A549 (cell line): Measurements from ENCODE around the gene SCRN1. TPM values are rescaled to one million over a fixed set of nuclear protein-coding genes. Genes with fewer than 3 reads are reported as not detected.

Experiments
- ATAC-seq, 2 experiments: fragments of 200-7000 bp in 1 of 2; fragments of >200 bp in 1 of 2; cut with Nextera tagmentation in 1 of 2; cut with Tn5 transposase in 1 of 2; 3 replicates each; pipeline versions ENCODE4 v1.8.0 to v1.9.1; 2018 to 2020; ENCODE audit warnings: mild to moderate bottlenecking in 1 of 2, moderate library complexity in 1 of 2
- CTCF ChIA-PET: fragments of 300-600 bp; sonication (Branson Sonifier 250); formaldehyde crosslinking; extraction: SDS; loops from one replicate; lab custom pipeline; 2021; ENCODE audit warnings: antibody characterized with exemption, inconsistent platforms; lab: Yijun Ruan, JAX
- POLR2A ChIA-PET: fragments of 350-600 bp; formaldehyde crosslinking; extraction: SDS; loops from one replicate; lab custom pipeline; 2021; ENCODE audit warnings: antibody characterized with exemption, inconsistent platforms; lab: Yijun Ruan, JAX
- DNase-seq, 2 experiments: peaks; one replicate each; pipeline versions ENCODE4 v3.0.0 to v3.0.0-alpha.2; 2011 to 2016; ENCODE audit warnings: low read depth in 1 of 2, low spot score in 1 of 2
- FAIRE-seq: peaks from 2 replicates; lab custom pipeline; 2011; peaks lifted over from hg19 to GRCh38; lab: Jason Lieb, UNC
- H3K27ac ChIP-seq, 2 experiments: fragments of >200 bp; sonication (Bioruptor Twin); formaldehyde crosslinking; 3 replicates each; pipeline ENCODE4 v1.5.1; 2016 to 2017
- H3K4me1 ChIP-seq: fragments of >200 bp; sonication (Bioruptor Twin); formaldehyde crosslinking; 3 replicates; pipeline ENCODE4 v1.6.1; 2016
- H3K4me2 ChIP-seq: fragments of >200 bp; sonication (Bioruptor Twin); formaldehyde crosslinking; 3 replicates; pipeline ENCODE4 v1.6.1; 2016
- H3K4me3 ChIP-seq: fragments of >200 bp; sonication (Bioruptor Twin); formaldehyde crosslinking; 3 replicates; pipeline ENCODE4 v1.5.1; 2016
- H3K9me3 ChIP-seq: fragments of >200 bp; sonication (Bioruptor Twin); formaldehyde crosslinking; 3 replicates; pipeline ENCODE4 v1.6.1; 2016
- BHLHE40 ChIP-seq: IDR thresholded peaks from 2 replicates; pipeline ENCODE4 v1.6.1; 2012; ENCODE audit warnings: low read depth, low read length, inconsistent platforms
- CBX2 ChIP-seq: fragments of 200-600 bp; sonication (generic); IDR thresholded peaks from 2 replicates; pipeline ENCODE4 v1.6.1; 2016; ENCODE audit warnings: low read depth, mild to moderate bottlenecking, borderline replicate concordance
- CBX8 ChIP-seq: fragments of 200-600 bp; sonication (generic); IDR thresholded peaks from 2 replicates; pipeline ENCODE4 v1.6.1; 2016
- CEBPB ChIP-seq, 2 experiments: fragments of >200 bp in 1 of 2; sonication (Bioruptor Twin) in 1 of 2; formaldehyde crosslinking in 1 of 2; IDR thresholded peaks; 2 replicates each; pipeline ENCODE4 v1.6.1; 2012 to 2016
- CHD2 ChIP-seq: fragments of 150-350 bp; IDR thresholded peaks from 2 replicates; pipeline ENCODE4 v1.6.1; 2014; ENCODE audit warnings: low read length; ENCODE audit not compliant: partially characterized antibody
- EHMT2 ChIP-seq: fragments of 200-600 bp; sonication (generic); IDR thresholded peaks from 2 replicates; pipeline ENCODE4 v1.6.1; 2016; ENCODE audit warnings: antibody characterized with exemption, low read depth, mild to moderate bottlenecking, moderate library complexity
- ESRRA ChIP-seq: fragments of 150-350 bp; IDR thresholded peaks from 2 replicates; pipeline ENCODE4 v1.6.1; 2014; ENCODE audit warnings: mild to moderate bottlenecking, low read length, borderline replicate concordance
- FOSL2 ChIP-seq, 2 experiments: fragments of 450-650 bp in 1 of 2; fragments of >200 bp in 1 of 2; sonication (Bioruptor Twin) in 1 of 2; formaldehyde crosslinking; IDR thresholded peaks; 2 replicates each; pipeline versions ENCODE4 v1.5.0 to v1.6.1; 2016 to 2020; ENCODE audit warnings: mild to moderate bottlenecking in 1 of 2, moderate library complexity in 1 of 2
- FOXS1 ChIP-seq: fragments of 250-450 bp; sonication (Bioruptor Pico); IDR thresholded peaks from 2 replicates; pipeline ENCODE4 v1.5.0; 2020; ENCODE audit warnings: mild to moderate bottlenecking, moderate library complexity
- HDAC2 ChIP-seq: fragments of 200-600 bp; sonication (generic); IDR thresholded peaks from 2 replicates; pipeline ENCODE4 v1.6.1; 2016
- HEYL ChIP-seq: fragments of 250-450 bp; sonication (Bioruptor Pico); IDR thresholded peaks from 2 replicates; pipeline ENCODE4 v1.8.0; 2021; ENCODE audit warnings: mild to moderate bottlenecking, moderate library complexity
- JUNB ChIP-seq: fragments of >200 bp; sonication (Bioruptor Twin); formaldehyde crosslinking; IDR thresholded peaks from 2 replicates; pipeline ENCODE4 v1.6.1; 2016
- KDM5A ChIP-seq: fragments of 200-600 bp; sonication (generic); IDR thresholded peaks from 2 replicates; pipeline ENCODE4 v1.6.1; 2016; ENCODE audit warnings: antibody characterized with exemption, mild to moderate bottlenecking
- MAFK ChIP-seq: fragments of 450-650 bp; IDR thresholded peaks from 2 replicates; pipeline ENCODE4 v1.6.1; 2014; ENCODE audit not compliant: partially characterized antibody
- NFE2L2 ChIP-seq: fragments of 150-350 bp; conservative IDR thresholded peaks from 2 replicates; pipeline ENCODE4 v1.6.1; 2014; ENCODE audit warnings: low read length
- PHF8 ChIP-seq: fragments of 200-600 bp; sonication (generic); IDR thresholded peaks from 2 replicates; pipeline ENCODE4 v1.6.1; 2016; ENCODE audit warnings: low read depth, mild to moderate bottlenecking, antibody characterized with exemption, moderate library complexity, borderline replicate concordance
- RAD21 ChIP-seq, 2 experiments: fragments of >200 bp in 1 of 2; sonication (Bioruptor Twin) in 1 of 2; formaldehyde crosslinking in 1 of 2; IDR thresholded peaks in 1 of 2; conservative IDR thresholded peaks in 1 of 2; 2 replicates in 1 of 2; 3 replicates in 1 of 2; pipeline ENCODE4 v1.6.1; 2012 to 2018; ENCODE audit warnings: inconsistent platforms in 1 of 2
- RARB ChIP-seq: fragments of 250-450 bp; sonication (Bioruptor Pico); IDR thresholded peaks from 2 replicates; pipeline ENCODE4 v1.8.0; 2021; ENCODE audit warnings: mild to moderate bottlenecking, moderate library complexity
- RFX5 ChIP-seq: fragments of 450-650 bp; IDR thresholded peaks from 2 replicates; pipeline ENCODE4 v1.7.1; 2014; ENCODE audit warnings: antibody characterized with exemption, mild to moderate bottlenecking, moderate library complexity
- RNF2 ChIP-seq: fragments of 200-600 bp; sonication (generic); IDR thresholded peaks from 2 replicates; pipeline ENCODE4 v1.6.1; 2016; ENCODE audit warnings: low read depth, mild to moderate bottlenecking, antibody characterized with exemption, moderate library complexity, borderline replicate concordance
- ZFP36 ChIP-seq: fragments of 450-650 bp; IDR thresholded peaks from 2 replicates; pipeline ENCODE4 v1.6.1; 2014; ENCODE audit warnings: borderline replicate concordance; ENCODE audit not compliant: partially characterized antibody
- ZNF302 ChIP-seq: fragments of 250-450 bp; sonication (Bioruptor Pico); IDR thresholded peaks from 2 replicates; pipeline ENCODE4 v1.9.0; 2021; ENCODE audit warnings: inconsistent platforms, mild to moderate bottlenecking, moderate library complexity
- ZSCAN20 ChIP-seq: fragments of 250-450 bp; sonication (Bioruptor Pico); IDR thresholded peaks from 2 replicates; pipeline ENCODE4 v1.8.0; 2022; ENCODE audit warnings: mild to moderate bottlenecking, moderate library complexity
- WGBS: methylation state at CpG from one replicate; pipeline ENCODE4 v1.1.6; 2017; ENCODE audit errors: missing lambda C conversion rate; 5-methylcytosine and 5-hydroxymethylcytosine counted together
- polyA plus RNA-seq, 4 experiments: library from polyadenylated mRNA; depleted of rRNA in 3 of 4; stranded (reverse); fragments of >200 nt; fragmentation: RNase III in 1 of 4; extraction: RNeasy Plus Mini Kit Qiagen cat#74134 plus additional on column Dnase treatment in 1 of 4; gene quantifications; 2 replicates in 3 of 4; 3 replicates in 1 of 4; pipeline ENCODE4 v1.2.3, GENCODE V29; 2011 to 2017
- TF ChIP-seq, protein P1 (sequence below): fragments of >200 bp; sonication (Bioruptor Twin); formaldehyde crosslinking; IDR thresholded peaks from 2 replicates; pipeline ENCODE4 v1.6.1; 2016
- TF ChIP-seq, protein P2 (sequence below): IDR thresholded peaks from 2 replicates; pipeline ENCODE4 v1.6.1; 2012
- TF ChIP-seq, protein P3 (sequence below): fragments of 200-600 bp; sonication (generic); IDR thresholded peaks from 2 replicates; pipeline ENCODE4 v1.6.1; 2016; ENCODE audit warnings: antibody characterized with exemption, mild to moderate bottlenecking, moderate library complexity

The SCRN1 gene
- polyA plus RNA-seq, 2 of the 4 experiments (the other 2 are of a cell fraction) = 49.7 to 88.9 TPM

DNA sequence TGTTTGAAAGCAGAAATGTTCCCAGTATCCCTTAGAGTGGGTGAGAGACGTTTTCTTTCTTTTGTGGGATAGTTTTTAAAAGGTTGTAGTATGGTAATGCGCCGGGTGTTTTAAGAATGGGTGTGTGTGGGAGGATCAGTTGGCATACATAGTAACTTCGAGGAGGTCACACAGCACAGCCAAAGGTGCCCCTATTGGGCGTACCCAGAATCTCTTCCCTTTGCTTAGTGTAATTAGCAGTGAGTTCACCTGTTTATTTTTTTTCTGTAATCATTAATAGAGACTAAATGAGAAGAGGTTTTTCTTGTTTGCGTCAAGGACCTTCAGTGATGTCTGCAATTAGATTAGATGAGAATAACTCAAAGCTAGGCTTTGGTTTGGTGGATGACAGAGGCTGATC, 40.1 kb upstream of the SCRN1 start:
- H3K27ac ChIP-seq = no peak overlapping the region
- ChIA-PET CTCF (interaction anchor here (1.1 to 1.5 kb wide), 3 partner anchors 11 to 43 kb away, joined by 4 to 7 read pairs (median 5); no protein-coding TSS in a partner anchor), POLR2A (no interaction called here)
- ATAC-seq (no peak), DNase-seq (peak in 1 of 2 experiments; percentile 31), FAIRE-seq (no peak)
- H3K9me3 ChIP-seq = no peaks in the 10 kb centered on the region
- H3K4me1 ChIP-seq = peaks cover 20% of the 10 kb centered on the region; the same call in 2 of the 3 replicates
- H3K4me2 ChIP-seq = peak overlapping the region; percentile 76
- H3K4me3 ChIP-seq = peak overlapping the region; percentile 71
- 47% methylated on average over 6 of the region's 6 CpGs for WGBS
- TF ChIP-seq RAD21 (conservative IDR thresholded peaks at IDR 0.05 in 1 of 2, IDR thresholded peaks at IDR 0.05 in 1 of 2) (no peak), FOXS1 (CRISPR knock-in tag) (no peak), CHD2 (no peak), EHMT2 (no peak), JUNB (no peak), RFX5 (no peak), CEBPB (IDR thresholded peaks at IDR 0.05) (no peak), KDM5A (no peak), HDAC2 (no peak)

DNA sequence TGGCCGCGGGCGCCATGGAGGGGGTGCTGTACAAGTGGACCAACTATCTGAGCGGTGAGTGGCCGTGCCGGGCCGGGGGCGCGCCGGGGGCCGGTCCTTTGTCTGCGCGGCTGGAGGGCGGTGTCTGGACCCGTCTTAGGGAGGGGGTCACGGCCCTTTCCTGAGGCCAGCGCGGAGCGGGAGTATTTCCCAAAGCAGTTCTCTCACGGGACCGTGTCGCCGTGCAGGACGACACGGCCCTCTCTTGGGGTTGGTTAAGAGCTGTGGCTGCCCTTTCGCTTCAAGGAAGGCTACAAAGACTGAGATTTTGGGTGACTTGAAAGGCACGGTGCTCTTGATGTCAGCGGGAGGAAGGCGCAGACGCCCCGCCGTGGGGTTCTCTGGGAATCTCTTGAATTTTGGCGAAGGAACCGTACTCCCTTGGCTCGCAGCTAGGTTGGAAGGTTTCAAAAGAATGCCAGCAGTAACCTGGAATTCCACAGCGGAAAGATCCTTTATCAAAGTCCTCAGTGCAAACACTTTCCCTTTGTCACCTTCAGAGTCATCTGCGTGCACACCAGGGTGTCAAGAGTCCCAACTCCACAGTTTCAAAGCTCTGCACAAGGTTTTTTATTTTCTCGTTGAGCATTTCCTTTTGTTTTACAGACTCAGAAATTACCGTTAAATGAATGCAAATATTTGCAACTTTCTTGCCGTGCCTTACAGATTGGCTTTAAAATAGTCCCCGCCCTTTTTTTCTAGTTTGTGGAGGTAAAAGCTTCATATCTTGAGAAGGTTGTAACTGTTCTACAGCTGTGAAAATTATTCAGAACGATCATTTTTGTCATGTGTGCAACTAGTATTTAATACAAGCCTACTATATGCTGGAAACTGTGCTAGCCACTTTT, 39.4 kb upstream of the SCRN1 start:
- TF ChIP-seq CHD2 = no peak
- peak; percentile 32; the same call in 1 of the 2 replicates for TF ChIP-seq PHF8
- no peak for TF ChIP-seq RARB (CRISPR knock-in tag)
- TF ChIP-seq, all 56 proteins: peak for 1
- no peaks in the 10 kb centered on the region for H3K9me3 ChIP-seq
- H3K4me3 ChIP-seq = peak overlapping the region; percentile 71
- ATAC-seq (peak; percentile 35 to 54), FAIRE-seq (no peak), DNase-seq (peak; percentile 39 to 40)
- H3K27ac ChIP-seq = peak overlapping the region; percentile 77 to 94
- 6% methylated on average over 21 of the region's 42 CpGs for WGBS
- H3K4me2 ChIP-seq = peak overlapping the region; percentile 76
- ChIA-PET CTCF (interaction anchor here (1.1 to 1.5 kb wide), 3 partner anchors 12 to 44 kb away, joined by 4 to 7 read pairs (median 5); no protein-coding TSS in a partner anchor), POLR2A (no interaction called here)
- H3K4me1 ChIP-seq = peaks cover 20% of the 10 kb centered on the region; the same call in 2 of the 3 replicates

DNA sequence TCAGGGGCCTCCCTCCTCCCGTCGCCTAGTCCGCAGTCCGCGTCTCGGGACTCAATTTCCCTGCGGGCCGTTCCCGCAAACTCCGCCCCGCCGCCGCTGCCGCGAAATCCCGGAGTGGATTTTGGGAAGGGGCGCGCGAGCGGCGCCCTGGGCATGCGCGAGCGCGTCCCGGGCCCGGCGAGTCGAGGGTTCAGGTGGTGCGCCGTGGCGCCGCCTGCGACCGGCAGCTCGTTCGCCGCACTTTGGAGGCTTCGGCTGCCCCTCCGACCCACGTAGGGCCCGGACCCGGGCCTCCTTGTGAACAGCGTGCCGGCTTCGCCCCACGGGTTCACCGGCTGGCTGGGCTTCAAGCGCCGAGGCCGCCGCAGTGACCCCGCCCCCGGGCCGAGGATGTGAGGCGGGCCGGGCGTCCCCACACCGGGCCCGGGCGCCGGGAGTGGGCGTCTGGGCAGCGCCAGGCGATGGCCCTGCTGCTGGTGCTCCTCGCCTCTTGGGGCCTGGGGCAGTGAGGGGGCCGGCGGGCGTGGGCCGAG, 38.7 kb upstream of the SCRN1 start, which contains the start of gene PLEKHA8:
Gene PLEKHA8 (plus strand): TSS at position 197 of the 533 bp plus-strand sequence. CDS start 351 bp downstream, outside the sequence.
- FAIRE-seq (no peak), DNase-seq (peak; percentile 83 to 85), ATAC-seq (peak; percentile 49 to 67)
- POLR2A ChIA-PET = interaction anchor here (1.5 kb wide), 1 partner anchor 13 kb away, joined by 4 read pairs; no protein-coding TSS in a partner anchor
- CTCF ChIA-PET = interaction anchor here (1.4 to 2.1 kb wide), 3 partner anchors 34 to 46 kb away, joined by 5 to 9 read pairs (median 7); no protein-coding TSS in a partner anchor
- Histone ChIP-seq H3K4me3 (peak within 1 kb of the TSS; percentile 71), H3K4me1 (peaks cover 20% of the 10 kb centered on the region; the same call in 2 of the 3 replicates), H3K4me2 (peak within 1 kb of the TSS; percentile 86), H3K9me3 (no peaks in the 10 kb centered on the region), H3K27ac (peak within 1 kb of the TSS; percentile 77 to 94)
- 0% methylated on average over 6 of the region's 70 CpGs for WGBS
- TF ChIP-seq, protein P1, sequence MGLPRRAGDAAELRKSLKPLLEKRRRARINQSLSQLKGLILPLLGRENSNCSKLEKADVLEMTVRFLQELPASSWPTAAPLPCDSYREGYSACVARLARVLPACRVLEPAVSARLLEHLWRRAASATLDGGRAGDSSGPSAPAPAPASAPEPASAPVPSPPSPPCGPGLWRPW = no peak
- TF ChIP-seq RAD21 (conservative IDR thresholded peaks at IDR 0.05 in 1 of 2, IDR thresholded peaks at IDR 0.05 in 1 of 2) = no peak
- TF ChIP-seq BHLHE40 = no peak
- no peak for TF ChIP-seq ZNF302 (CRISPR knock-in tag)
- no peak for TF ChIP-seq RNF2
- TF ChIP-seq, protein P2, sequence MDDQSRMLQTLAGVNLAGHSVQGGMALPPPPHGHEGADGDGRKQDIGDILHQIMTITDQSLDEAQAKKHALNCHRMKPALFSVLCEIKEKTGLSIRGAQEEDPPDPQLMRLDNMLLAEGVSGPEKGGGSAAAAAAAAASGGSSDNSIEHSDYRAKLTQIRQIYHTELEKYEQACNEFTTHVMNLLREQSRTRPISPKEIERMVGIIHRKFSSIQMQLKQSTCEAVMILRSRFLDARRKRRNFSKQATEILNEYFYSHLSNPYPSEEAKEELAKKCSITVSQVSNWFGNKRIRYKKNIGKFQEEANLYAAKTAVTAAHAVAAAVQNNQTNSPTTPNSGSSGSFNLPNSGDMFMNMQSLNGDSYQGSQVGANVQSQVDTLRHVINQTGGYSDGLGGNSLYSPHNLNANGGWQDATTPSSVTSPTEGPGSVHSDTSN = no peak
- no peak for TF ChIP-seq NFE2L2
- TF ChIP-seq CBX2 = no peak
- TF ChIP-seq MAFK = no peak
- no peak for TF ChIP-seq ZSCAN20 (CRISPR knock-in tag)
- TF ChIP-seq, protein P3, sequence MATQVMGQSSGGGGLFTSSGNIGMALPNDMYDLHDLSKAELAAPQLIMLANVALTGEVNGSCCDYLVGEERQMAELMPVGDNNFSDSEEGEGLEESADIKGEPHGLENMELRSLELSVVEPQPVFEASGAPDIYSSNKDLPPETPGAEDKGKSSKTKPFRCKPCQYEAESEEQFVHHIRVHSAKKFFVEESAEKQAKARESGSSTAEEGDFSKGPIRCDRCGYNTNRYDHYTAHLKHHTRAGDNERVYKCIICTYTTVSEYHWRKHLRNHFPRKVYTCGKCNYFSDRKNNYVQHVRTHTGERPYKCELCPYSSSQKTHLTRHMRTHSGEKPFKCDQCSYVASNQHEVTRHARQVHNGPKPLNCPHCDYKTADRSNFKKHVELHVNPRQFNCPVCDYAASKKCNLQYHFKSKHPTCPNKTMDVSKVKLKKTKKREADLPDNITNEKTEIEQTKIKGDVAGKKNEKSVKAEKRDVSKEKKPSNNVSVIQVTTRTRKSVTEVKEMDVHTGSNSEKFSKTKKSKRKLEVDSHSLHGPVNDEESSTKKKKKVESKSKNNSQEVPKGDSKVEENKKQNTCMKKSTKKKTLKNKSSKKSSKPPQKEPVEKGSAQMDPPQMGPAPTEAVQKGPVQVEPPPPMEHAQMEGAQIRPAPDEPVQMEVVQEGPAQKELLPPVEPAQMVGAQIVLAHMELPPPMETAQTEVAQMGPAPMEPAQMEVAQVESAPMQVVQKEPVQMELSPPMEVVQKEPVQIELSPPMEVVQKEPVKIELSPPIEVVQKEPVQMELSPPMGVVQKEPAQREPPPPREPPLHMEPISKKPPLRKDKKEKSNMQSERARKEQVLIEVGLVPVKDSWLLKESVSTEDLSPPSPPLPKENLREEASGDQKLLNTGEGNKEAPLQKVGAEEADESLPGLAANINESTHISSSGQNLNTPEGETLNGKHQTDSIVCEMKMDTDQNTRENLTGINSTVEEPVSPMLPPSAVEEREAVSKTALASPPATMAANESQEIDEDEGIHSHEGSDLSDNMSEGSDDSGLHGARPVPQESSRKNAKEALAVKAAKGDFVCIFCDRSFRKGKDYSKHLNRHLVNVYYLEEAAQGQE = no peak
- no peak for TF ChIP-seq FOSL2 (IDR thresholded peaks at IDR 0.05)
- 0 out of 2 replicates have a peak, but pooled peaks have one; percentile 30 for TF ChIP-seq FOSL2 (CRISPR knock-in tag; IDR thresholded peaks at IDR 0.05)
- TF ChIP-seq PHF8 = peak; percentile 77
- TF ChIP-seq HEYL (CRISPR knock-in tag) = no peak
- TF ChIP-seq CBX8 = no peak
- no peak for TF ChIP-seq JUNB
- TF ChIP-seq ESRRA = no peak
- no peak for TF ChIP-seq ZFP36
